ENCODE measurements around the gene KCNAB1.

KCNAB1 gene

GRCh38 chr3:156581954-156582353 lies 461.6 kb downstream of the KCNAB1 start:
- no peak for DNase-seq (ENCODE audit: low spot score)
- no peak overlapping the region for H3K27ac ChIP-seq
- TF ChIP-seq CTCF (conservative IDR thresholded peaks at IDR 0.05; ENCODE audit: low read depth): no peak
- ChIA-PET CTCF (no interaction called here), POLR2A (ENCODE audit: low non-redundant PET) (no interaction called here)

GRCh38 chr3:156582532-156583183 lies 462.3 kb downstream of the KCNAB1 start:
- no peak overlapping the region for H3K27ac ChIP-seq
- no peak for TF ChIP-seq CTCF (conservative IDR thresholded peaks at IDR 0.05; ENCODE audit: low read depth)
- DNase-seq (ENCODE audit: low spot score): no peak
- CTCF ChIA-PET: no interaction called here
- POLR2A ChIA-PET (ENCODE audit: low non-redundant PET): no interaction called here

- ChIA-PET POLR2A (ENCODE audit: low non-redundant PET) (no interaction called here), CTCF (no interaction called here)
- no peak overlapping the region for H3K27ac ChIP-seq
- TF ChIP-seq CTCF (conservative IDR thresholded peaks at IDR 0.05; ENCODE audit: low read depth): no peak
- no peak for DNase-seq (ENCODE audit: low spot score)
Measured at GRCh38 chr3:156583469-156583868, 463.1 kb downstream of the KCNAB1 start.

- no peak for DNase-seq (ENCODE audit: low spot score)
- CTCF ChIA-PET: no interaction called here
- TF ChIP-seq CTCF (conservative IDR thresholded peaks at IDR 0.05; ENCODE audit: low read depth): no peak
- POLR2A ChIA-PET (ENCODE audit: low non-redundant PET): no interaction called here
- H3K27ac ChIP-seq: no peak overlapping the region
Measured at GRCh38 chr3:156586905-156587759, 466.8 kb downstream of the KCNAB1 start.

- CTCF ChIA-PET: no interaction called here
- no peak for DNase-seq (ENCODE audit: low spot score)
- no peak for TF ChIP-seq CTCF (conservative IDR thresholded peaks at IDR 0.05; ENCODE audit: low read depth)
- H3K27ac ChIP-seq: no peak overlapping the region
- POLR2A ChIA-PET (ENCODE audit: low non-redundant PET): no interaction called here
Measured at GRCh38 chr3:156587760-156588069, 467.3 kb downstream of the KCNAB1 start.

Measured in RWPE1 (cell line).